Kidney epithelial cell (primary cell): ENCODE results near the gene ALK. TPM values are rescaled to one million over a fixed set of nuclear protein-coding genes. Genes with fewer than 3 reads are reported as not detected.

ENCODE experiments used
- DNase-seq: peaks from one replicate; pipeline ENCODE4 v3.0.0-alpha.2; 2010; ENCODE audit warnings: low read depth
- H3K27me3 ChIP-seq: 2 replicates; pipeline ENCODE4 v1.6.0; 2011; ENCODE audit warnings: low read length; ENCODE audit not compliant: control insufficient read depth, insufficient read depth
- H3K36me3 ChIP-seq: 2 replicates; pipeline ENCODE4 v1.5.1; 2011; ENCODE audit warnings: low read length; ENCODE audit not compliant: control insufficient read depth, insufficient read depth
- H3K4me3 ChIP-seq: 2 replicates; pipeline ENCODE4 v1.5.1; 2011; ENCODE audit warnings: low read depth, mild to moderate bottlenecking, control low read depth, low read length
- CTCF ChIP-seq: IDR thresholded peaks from 2 replicates; pipeline ENCODE4 v1.5.1; 2011; ENCODE audit warnings: mild to moderate bottlenecking, moderate library complexity, low read length, control low read depth, inconsistent platforms; ENCODE audit not compliant: insufficient read depth, poor library complexity, severe bottlenecking
- total RNA-seq: library from RNA; depleted of rRNA; stranded (reverse); fragments of >200 nt; gene quantifications from 2 replicates; pipeline ENCODE4 v1.2.3, GENCODE V29; 2015

The ALK gene
- total RNA-seq, 1 donor from 2014 or later: not detected

GRCh38 chr2:29802986-29803385, 118.4 kb downstream of the ALK start:
- Histone ChIP-seq H3K27me3 (no peaks in the 10 kb centered on the region), H3K4me3 (no peak overlapping the region), H3K36me3 (no peaks in the 10 kb centered on the region)
- no peak for DNase-seq
- no peak for TF ChIP-seq CTCF

GRCh38 chr2:29799628-29800027, 121.8 kb downstream of the ALK start:
- H3K36me3 ChIP-seq: no peaks in the 10 kb centered on the region
- no peak overlapping the region for H3K4me3 ChIP-seq
- no peaks in the 10 kb centered on the region for H3K27me3 ChIP-seq
- no peak for DNase-seq
- no peak for TF ChIP-seq CTCF

GRCh38 chr2:29797916-29798315, 123.5 kb downstream of the ALK start:
- TF ChIP-seq CTCF: no peak
- Histone ChIP-seq H3K36me3 (no peaks in the 10 kb centered on the region), H3K27me3 (no peaks in the 10 kb centered on the region), H3K4me3 (no peak overlapping the region)
- DNase-seq: no peak

- Histone ChIP-seq H3K36me3 (no peaks in the 10 kb centered on the region), H3K27me3 (no peaks in the 10 kb centered on the region), H3K4me3 (no peak overlapping the region)
- no peak for DNase-seq
- no peak for TF ChIP-seq CTCF
Measured at GRCh38 chr2:29796446-29796845, 124.9 kb downstream of the ALK start.

DNA sequence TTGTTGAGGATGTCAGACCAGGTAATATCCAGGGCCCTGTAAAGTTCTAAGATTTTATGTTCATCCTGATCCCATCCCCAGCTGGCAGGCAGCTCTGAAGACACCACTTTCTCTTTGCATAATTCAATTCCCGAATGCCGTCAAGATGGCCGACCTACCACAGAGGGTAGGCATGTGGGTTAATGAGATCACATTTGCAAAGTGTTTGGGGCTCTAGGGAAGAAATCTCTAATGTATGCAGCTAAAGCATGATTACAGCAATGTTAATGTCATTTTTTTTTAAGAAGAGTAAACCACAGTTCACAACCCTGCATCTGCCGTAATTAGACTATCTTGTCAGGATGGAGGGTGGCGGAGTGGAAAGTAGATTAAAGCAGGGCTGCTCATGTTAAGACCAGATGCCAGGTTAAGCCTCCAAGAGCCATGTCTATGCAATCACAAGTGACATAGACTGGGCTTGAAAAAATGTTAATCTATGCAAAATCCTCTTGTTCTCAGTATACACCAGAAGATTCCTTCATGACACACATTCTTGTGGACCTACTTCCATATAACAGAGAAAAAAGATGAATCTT, 131.4 kb downstream of the ALK start:
- no peaks in the 10 kb centered on the region for H3K27me3 ChIP-seq
- H3K36me3 ChIP-seq: no peaks in the 10 kb centered on the region
- DNase-seq: no peak
- TF ChIP-seq CTCF: no peak
- no peak overlapping the region for H3K4me3 ChIP-seq
